Right lobe of liver (tissue), 6 donors: ENCODE results near the gene DUSP8. TPM values are rescaled to one million over a fixed set of nuclear protein-coding genes. Genes with fewer than 3 reads are reported as not detected.
"Not testable (repeated sequence)": the region's sequence is repeated elsewhere in the genome, so short reads cannot be mapped to it uniquely, and the experiment has no call there.

Experiments used
- ATAC-seq, 4 donors: fragments of 200-7000 bp; cut with Tn5 transposase; one replicate each; pipeline ENCODE4 v1.9.1; 2020; ENCODE audit warnings: mild to moderate bottlenecking in 4 of 4, moderate library complexity in 4 of 4
- DNase-seq, 3 donors: peaks; one replicate each; pipeline ENCODE4 v3.0.0-alpha.2; 2020
- H3K27ac ChIP-seq, 3 donors: fragments of 200-600 bp; one replicate each; pipeline ENCODE4 v1.8.0; 2022
- H3K27me3 ChIP-seq, 2 donors: fragments of 200-600 bp; one replicate each; pipeline ENCODE4 v1.8.0; 2022
- H3K36me3 ChIP-seq, 4 donors: fragments of 200-600 bp; sonication (generic) in 1 of 4; one replicate each; pipeline versions ENCODE4 v1.5.1 to v1.8.0; 2017 to 2022; ENCODE audit warnings: control low read depth in 1 of 4
- H3K4me1 ChIP-seq, 4 donors: fragments of 200-600 bp; sonication (generic) in 1 of 4; one replicate each; pipeline versions ENCODE4 v1.5.1 to v1.8.0; 2017 to 2022; ENCODE audit warnings: control low read depth in 1 of 4
- H3K4me3 ChIP-seq, 3 donors: fragments of 200-600 bp; one replicate each; pipeline ENCODE4 v1.8.0; 2022
- H3K9me3 ChIP-seq, 4 donors: fragments of 200-600 bp; sonication (generic) in 1 of 4; one replicate each; pipeline versions ENCODE4 v1.5.1 to v1.8.0; 2017 to 2022; ENCODE audit warnings: control low read depth in 1 of 4
- CTCF ChIP-seq, 4 donors: fragments of 200-600 bp in 3 of 4; fragments of 450-650 bp in 1 of 4; IDR thresholded peaks; one replicate each; pipeline versions ENCODE4 v1.5.1 to v1.8.0; 2016 to 2022; ENCODE audit warnings: antibody characterized with exemption in 4 of 4, mild to moderate bottlenecking in 2 of 4
- POLR2A ChIP-seq: fragments of 450-650 bp; IDR thresholded peaks from one replicate; pipeline ENCODE4 v1.6.1; 2017; ENCODE audit warnings: antibody characterized with exemption, mild to moderate bottlenecking
- WGBS: methylation state at CpG from one replicate; pipeline ENCODE4 v1.1.6; 2018; ENCODE audit warnings: low coverage, low lambda C conversion rate; ENCODE audit not compliant: insufficient coverage; ENCODE audit errors: missing lambda C conversion rate; 5-methylcytosine and 5-hydroxymethylcytosine counted together
- intact Hi-C, 2 donors: fragments of 100-400 bp; cut with DNase I; formaldehyde crosslinking; loops; one replicate each; pipeline versions ENCODE4 v1.11.2 to v1.14.1; 2022
- total RNA-seq, 6 experiments: library from RNA; depleted of rRNA in 2 of 6; stranded (reverse); fragments of >200 nt in 2 of 6; fragmentation: NEBNext Ultra II Directional in 3 of 6; extraction: Animal tissue kit (Norgen Biotek cat#: 25700) in 3 of 6; gene quantifications; one replicate each; pipeline versions ENCODE4 v1.1.0 to v1.2.4, GENCODE V29; 2016 to 2023
- donor health status: DM: no; HTN: yes; CAD: no.
- donor health status: DM: no; HTN: no; CAD: no.
- donor health status: DM: no; HTN: no; CAD: no.
- donor health status: DM: no; HTN: yes; CAD: no.
- donor health status: DM: no; HTN: yes; CAD: no.

The DUSP8 gene
- total RNA-seq, 6 experiments from 2014 or later, result 0.22 to 13.7 (median 4.4) TPM

- Histone ChIP-seq H3K4me3 (no peak overlapping the region), H3K9me3 (no peaks in the 10 kb centered on the region), H3K36me3 (no peaks in the 10 kb centered on the region), H3K27me3 (peaks cover 0 to 5% of the 10 kb centered on the region in 2 donors), H3K27ac (no peak overlapping the region), H3K4me1 (no peaks in the 10 kb centered on the region)
- ATAC-seq, result no peak
- intact Hi-C loops, result no loop called here
- WGBS, result 76% methylated on average over 7 of the region's 9 CpGs
- no peak for DNase-seq
- no peak for TF ChIP-seq POLR2A
- TF ChIP-seq CTCF (IDR thresholded peaks at IDR 0.05), result no peak
Observed at GRCh38 chr11:1592628-1593027, 20.6 kb upstream of the DUSP8 start.

- no peak for DNase-seq
- WGBS, result 87% methylated on average over 3 of the region's 6 CpGs
Observed at GRCh38 chr11:1589996-1590395, 17.9 kb upstream of the DUSP8 start.

GRCh38 chr11:1589191-1589963 is 17.3 kb upstream of the DUSP8 start:
- H3K9me3 ChIP-seq, H3K36me3 ChIP-seq, H3K4me3 ChIP-seq, H3K27ac ChIP-seq, H3K27me3 ChIP-seq, DNase-seq, H3K4me1 ChIP-seq, intact Hi-C loops: not testable (repeated sequence)
- ATAC-seq, result peak; percentile 59 to 92 (median 73)
- WGBS, result 22% methylated on average over 8 of the region's 10 CpGs

More at GRCh38 chr11:1589996-1590395, 17.9 kb upstream of the DUSP8 start:
- ATAC-seq, result no peak
- H3K4me1 ChIP-seq, result no peaks in the 10 kb centered on the region
- H3K4me3 ChIP-seq, result no peak overlapping the region
- H3K27me3 ChIP-seq, result peaks cover 0 to 5% of the 10 kb centered on the region in 2 donors
- no peak overlapping the region for H3K27ac ChIP-seq
- TF ChIP-seq POLR2A, result no peak
- TF ChIP-seq CTCF (IDR thresholded peaks at IDR 0.05), result no peak
- no peaks in the 10 kb centered on the region for H3K9me3 ChIP-seq
- intact Hi-C loops, result no loop called here
- no peaks in the 10 kb centered on the region for H3K36me3 ChIP-seq

- Histone ChIP-seq H3K9me3 (no peaks in the 10 kb centered on the region), H3K36me3 (no peaks in the 10 kb centered on the region), H3K4me3 (no peak overlapping the region), H3K4me1 (no peaks in the 10 kb centered on the region), H3K27me3 (no peaks in the 10 kb centered on the region), H3K27ac (no peak overlapping the region)
- TF ChIP-seq POLR2A (no peak), CTCF (IDR thresholded peaks at IDR 0.05) (no peak)
- DNase-seq, result no peak
- WGBS, result 78% methylated on average over 2 of the region's 2 CpGs
- no peak for ATAC-seq
- intact Hi-C loops, result no loop called here
Observed at GRCh38 chr11:1586699-1587098, 14.6 kb upstream of the DUSP8 start.

GRCh38 chr11:1584661-1585370 is 12.7 kb upstream of the DUSP8 start, which contains the start of gene KRTAP5-1:
KRTAP5-1 (minus strand) TSS chr11:1585283; CDS start chr11:1585249, 34 bp downstream.
- H3K27ac ChIP-seq, DNase-seq, H3K4me1 ChIP-seq, intact Hi-C loops, H3K4me3 ChIP-seq, H3K27me3 ChIP-seq, ATAC-seq, H3K9me3 ChIP-seq, H3K36me3 ChIP-seq: not testable (repeated sequence)
- no CpG with 5 or more reads among the region's 9 CpGs for WGBS

GRCh38 chr11:1582909-1583308 is 10.8 kb upstream of the DUSP8 start:
- H3K4me3 ChIP-seq, intact Hi-C loops, H3K4me1 ChIP-seq, H3K9me3 ChIP-seq, ATAC-seq, DNase-seq, H3K36me3 ChIP-seq, H3K27me3 ChIP-seq, H3K27ac ChIP-seq: not testable (repeated sequence)
- WGBS, result 69% methylated on average over 2 of the region's 2 CpGs
